Kidney epithelial cell (primary cell): ENCODE results near the gene CHST11. TPM values are rescaled to one million over a fixed set of nuclear protein-coding genes. Genes with fewer than 3 reads are reported as not detected.
"Not testable (repeated sequence)": the region's sequence is repeated elsewhere in the genome, so short reads cannot be mapped to it uniquely, and the experiment has no call there.

Source experiments
- DNase-seq: peaks from one replicate; pipeline ENCODE4 v3.0.0-alpha.2; 2010; ENCODE audit warnings: low read depth
- H3K27me3 ChIP-seq: 2 replicates; pipeline ENCODE4 v1.6.0; 2011; ENCODE audit warnings: low read length; ENCODE audit not compliant: control insufficient read depth, insufficient read depth
- H3K36me3 ChIP-seq: 2 replicates; pipeline ENCODE4 v1.5.1; 2011; ENCODE audit warnings: low read length; ENCODE audit not compliant: control insufficient read depth, insufficient read depth
- H3K4me3 ChIP-seq: 2 replicates; pipeline ENCODE4 v1.5.1; 2011; ENCODE audit warnings: low read depth, mild to moderate bottlenecking, control low read depth, low read length
- CTCF ChIP-seq: IDR thresholded peaks from 2 replicates; pipeline ENCODE4 v1.5.1; 2011; ENCODE audit warnings: mild to moderate bottlenecking, moderate library complexity, low read length, control low read depth, inconsistent platforms; ENCODE audit not compliant: insufficient read depth, poor library complexity, severe bottlenecking
- total RNA-seq: library from RNA; depleted of rRNA; stranded (reverse); fragments of >200 nt; gene quantifications from 2 replicates; pipeline ENCODE4 v1.2.3, GENCODE V29; 2015

The CHST11 gene
- total RNA-seq, 1 donor from 2014 or later = 32.6 TPM

GRCh38 chr12:104801005-104801404 lies 344.3 kb downstream of the CHST11 start:
- H3K4me3 ChIP-seq = no peak overlapping the region
- no peak for DNase-seq
- no peaks in the 10 kb centered on the region for H3K36me3 ChIP-seq
- no peak for TF ChIP-seq CTCF
- H3K27me3 ChIP-seq = no peaks in the 10 kb centered on the region

GRCh38 chr12:104801427-104801826 lies 344.7 kb downstream of the CHST11 start:
- TF ChIP-seq CTCF = no peak
- no peaks in the 10 kb centered on the region for H3K27me3 ChIP-seq
- H3K4me3 ChIP-seq = no peak overlapping the region
- DNase-seq = no peak
- no peaks in the 10 kb centered on the region for H3K36me3 ChIP-seq

GRCh38 chr12:104802208-104802607 lies 345.5 kb downstream of the CHST11 start:
- H3K4me3 ChIP-seq = no peak overlapping the region
- no peaks in the 10 kb centered on the region for H3K36me3 ChIP-seq
- no peak for DNase-seq
- no peaks in the 10 kb centered on the region for H3K27me3 ChIP-seq
- TF ChIP-seq CTCF = no peak

GRCh38 chr12:104805186-104805585 lies 348.4 kb downstream of the CHST11 start:
- no peak for TF ChIP-seq CTCF
- DNase-seq = peak; percentile 56
- Histone ChIP-seq H3K27me3 (no peaks in the 10 kb centered on the region), H3K4me3 (no peak overlapping the region), H3K36me3 (no peaks in the 10 kb centered on the region)

- not testable (repeated sequence) for DNase-seq, H3K4me3 ChIP-seq, H3K36me3 ChIP-seq, H3K27me3 ChIP-seq
These were observed 349.4 kb downstream of the CHST11 start for GRCh38 chr12:104806194-104806593.

GRCh38 chr12:104809251-104809650 lies 352.5 kb downstream of the CHST11 start:
- TF ChIP-seq CTCF = no peak
- H3K4me3 ChIP-seq = no peak overlapping the region
- DNase-seq = no peak
- H3K36me3 ChIP-seq = no peaks in the 10 kb centered on the region
- H3K27me3 ChIP-seq = no peaks in the 10 kb centered on the region
